NCI-H2029 (cell line): ENCODE measurements around the gene SUSD6.
A peak's percentile ranks its signal among the peaks of the same experiment; 100 is the strongest.

ENCODE experiments used
- DNase-seq: peaks from one replicate; lab custom pipeline; 2025; lab: John Stamatoyannopoulos, UW

The SUSD6 gene

GRCh38 chr14:69650948-69651369 is 39.6 kb downstream of the SUSD6 start:
- no peak for DNase-seq

GRCh38 chr14:69651664-69652063 is 40.3 kb downstream of the SUSD6 start:
- DNase-seq, result no peak

GRCh38 chr14:69652942-69653684 is 41.7 kb downstream of the SUSD6 start:
- DNase-seq, result no peak

- peak; percentile 15 for DNase-seq
Observed at GRCh38 chr14:69654116-69654515, 42.7 kb downstream of the SUSD6 start.

- DNase-seq, result no peak
Observed at GRCh38 chr14:69657950-69658355, 46.6 kb downstream of the SUSD6 start.

GRCh38 chr14:69658664-69659261 is 47.4 kb downstream of the SUSD6 start:
- DNase-seq, result no peak

- DNase-seq, result no peak
Observed at GRCh38 chr14:69660344-69661193, 49.2 kb downstream of the SUSD6 start.

GRCh38 chr14:69661194-69661537 is 49.8 kb downstream of the SUSD6 start:
- no peak for DNase-seq

- DNase-seq, result no peak
Observed at GRCh38 chr14:69662636-69663299, 51.4 kb downstream of the SUSD6 start.

GRCh38 chr14:69663300-69663643 is 51.9 kb downstream of the SUSD6 start:
- no peak for DNase-seq

- no peak for DNase-seq
Observed at GRCh38 chr14:69664265-69664664, 52.9 kb downstream of the SUSD6 start.

GRCh38 chr14:69664865-69665526 is 53.6 kb downstream of the SUSD6 start:
- DNase-seq, result no peak

GRCh38 chr14:69665631-69666030 is 54.2 kb downstream of the SUSD6 start:
- DNase-seq, result no peak

- no peak for DNase-seq
Observed at GRCh38 chr14:69666112-69666511, 54.7 kb downstream of the SUSD6 start.

GRCh38 chr14:69666690-69667211 is 55.4 kb downstream of the SUSD6 start:
- no peak for DNase-seq

- no peak for DNase-seq
Observed at GRCh38 chr14:69667938-69668335, 56.5 kb downstream of the SUSD6 start.

GRCh38 chr14:69669375-69669774 is 58.0 kb downstream of the SUSD6 start:
- DNase-seq, result no peak

GRCh38 chr14:69670093-69670492 is 58.7 kb downstream of the SUSD6 start:
- DNase-seq, result no peak

GRCh38 chr14:69671365-69672030 is 60.1 kb downstream of the SUSD6 start:
- no peak for DNase-seq

GRCh38 chr14:69672356-69672755 is 61.0 kb downstream of the SUSD6 start:
- no peak for DNase-seq

GRCh38 chr14:69673104-69673503 is 61.7 kb downstream of the SUSD6 start:
- DNase-seq, result no peak
